Prostate gland (tissue), 2 donors: ENCODE results near the gene COMMD9. TPM values are rescaled to one million over a fixed set of nuclear protein-coding genes. Genes with fewer than 3 reads are reported as not detected.

Experiments used
- DNase-seq: peaks from one replicate; pipeline ENCODE4 v3.0.0-alpha.2; 2019; ENCODE audit warnings: low spot score
- H3K27ac ChIP-seq, 2 donors: fragments of 200-600 bp; sonication (generic); 2 replicates each; pipeline ENCODE4 v1.5.1; 2017 to 2019
- H3K27me3 ChIP-seq: fragments of 200-600 bp; sonication (generic); replicated peaks from 2 replicates; pipeline ENCODE4 v1.5.1; 2019; ENCODE audit not compliant: insufficient read depth
- H3K36me3 ChIP-seq, 2 donors: fragments of 200-600 bp; sonication (generic); 1 replicate in 1 of 2; 2 replicates in 1 of 2; pipeline versions ENCODE4 v1.5.1 to v1.8.1; 2017 to 2019
- H3K4me1 ChIP-seq: fragments of 200-600 bp; sonication (generic); replicated peaks from 2 replicates; pipeline ENCODE4 v1.5.1; 2019
- H3K4me3 ChIP-seq, 2 donors: fragments of 200-600 bp; sonication (generic); 2 replicates each; pipeline ENCODE4 v1.5.1; 2017 to 2019
- H3K9me3 ChIP-seq: fragments of 200-600 bp; sonication (generic); 2 replicates; pipeline ENCODE4 v1.5.1; 2017
- POLR2A ChIP-seq: fragments of 450-650 bp; IDR thresholded peaks from one replicate; pipeline ENCODE4 v1.6.1; 2016; ENCODE audit warnings: antibody characterized with exemption, mild to moderate bottlenecking
- POLR2AphosphoS5 ChIP-seq: sonication (generic); formaldehyde crosslinking; IDR thresholded peaks from one replicate; pipeline ENCODE4 v1.6.1; 2017; ENCODE audit warnings: antibody characterized with exemption
- WGBS: methylation state at CpG from one replicate; pipeline ENCODE4 v1.1.5; 2018; 5-methylcytosine and 5-hydroxymethylcytosine counted together
- intact Hi-C: fragments of 100-400 bp; cut with DNase I; formaldehyde crosslinking; loops from one replicate; pipeline ENCODE4 v1.14.2; 2022
- total RNA-seq, 2 donors: library from RNA; depleted of rRNA; stranded (reverse); fragments of >200 nt; gene quantifications; one replicate each; pipeline ENCODE4 v1.1.0, GENCODE V29; 2016
- TF ChIP-seq, protein P1 (sequence below), 4 experiments: fragments of 200-600 bp in 2 of 4; fragments of 450-650 bp in 2 of 4; sonication (generic) in 2 of 4; IDR thresholded peaks; 1 replicate in 3 of 4; 2 replicates in 1 of 4; pipeline ENCODE4 v1.5.1; 2016 to 2019; ENCODE audit warnings: antibody characterized with exemption in 4 of 4, mild to moderate bottlenecking in 2 of 4, moderate library complexity in 2 of 4

COMMD9 gene
- total RNA-seq, 2 donors from 2014 or later, result 34.3 to 40.4 TPM

DNA sequence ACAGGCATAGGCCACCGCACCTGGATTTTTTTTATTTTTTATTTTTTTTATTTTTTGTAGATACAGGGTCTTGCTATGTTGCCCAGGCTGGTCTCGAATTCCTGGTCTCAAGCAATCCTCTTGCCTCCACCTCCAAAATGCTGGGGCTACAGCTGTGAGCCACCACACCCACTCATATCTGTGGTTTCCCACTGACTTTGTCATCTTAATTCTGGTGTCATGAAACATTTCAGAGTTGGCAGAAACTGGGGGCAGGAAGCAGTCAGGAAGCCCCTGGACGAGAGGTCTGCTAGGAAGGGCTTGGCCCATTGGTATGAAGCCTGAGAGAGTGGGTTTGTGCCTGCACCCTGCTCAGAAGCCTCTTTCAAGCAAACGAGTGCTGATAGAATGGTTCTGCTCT is 49.1 kb downstream of the COMMD9 start:
- Histone ChIP-seq H3K27ac (no peak overlapping the region), H3K36me3 (no peaks in the 10 kb centered on the region), H3K9me3 (no peaks in the 10 kb centered on the region), H3K27me3 (no peaks in the 10 kb centered on the region), H3K4me3 (no peak overlapping the region), H3K4me1 (no peaks in the 10 kb centered on the region)
- intact Hi-C loops, result no loop called here
- TF ChIP-seq POLR2AphosphoS5 (no peak), POLR2A (no peak)
- TF ChIP-seq, protein P1, sequence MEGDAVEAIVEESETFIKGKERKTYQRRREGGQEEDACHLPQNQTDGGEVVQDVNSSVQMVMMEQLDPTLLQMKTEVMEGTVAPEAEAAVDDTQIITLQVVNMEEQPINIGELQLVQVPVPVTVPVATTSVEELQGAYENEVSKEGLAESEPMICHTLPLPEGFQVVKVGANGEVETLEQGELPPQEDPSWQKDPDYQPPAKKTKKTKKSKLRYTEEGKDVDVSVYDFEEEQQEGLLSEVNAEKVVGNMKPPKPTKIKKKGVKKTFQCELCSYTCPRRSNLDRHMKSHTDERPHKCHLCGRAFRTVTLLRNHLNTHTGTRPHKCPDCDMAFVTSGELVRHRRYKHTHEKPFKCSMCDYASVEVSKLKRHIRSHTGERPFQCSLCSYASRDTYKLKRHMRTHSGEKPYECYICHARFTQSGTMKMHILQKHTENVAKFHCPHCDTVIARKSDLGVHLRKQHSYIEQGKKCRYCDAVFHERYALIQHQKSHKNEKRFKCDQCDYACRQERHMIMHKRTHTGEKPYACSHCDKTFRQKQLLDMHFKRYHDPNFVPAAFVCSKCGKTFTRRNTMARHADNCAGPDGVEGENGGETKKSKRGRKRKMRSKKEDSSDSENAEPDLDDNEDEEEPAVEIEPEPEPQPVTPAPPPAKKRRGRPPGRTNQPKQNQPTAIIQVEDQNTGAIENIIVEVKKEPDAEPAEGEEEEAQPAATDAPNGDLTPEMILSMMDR (IDR thresholded peaks at IDR 0.05), result no peak
- DNase-seq, result no peak
- WGBS, result 87% methylated on average over 4 of the region's 4 CpGs

- H3K27me3 ChIP-seq, result no peaks in the 10 kb centered on the region
- WGBS, result 81% methylated on average over 3 of the region's 3 CpGs
- intact Hi-C loops, result no loop called here
- H3K27ac ChIP-seq, result no peak overlapping the region
- H3K9me3 ChIP-seq, result no peaks in the 10 kb centered on the region
- DNase-seq, result no peak
- no peaks in the 10 kb centered on the region for H3K4me1 ChIP-seq
- TF ChIP-seq POLR2AphosphoS5, result no peak
- TF ChIP-seq, protein P1 (IDR thresholded peaks at IDR 0.05), result no peak
- no peak for TF ChIP-seq POLR2A
- H3K4me3 ChIP-seq, result no peak overlapping the region
- H3K36me3 ChIP-seq, result no peaks in the 10 kb centered on the region
Measured at GRCh38 chr11:36239636-36240035, 49.6 kb downstream of the COMMD9 start.

- no peaks in the 10 kb centered on the region for H3K9me3 ChIP-seq
- no peak for TF ChIP-seq POLR2AphosphoS5
- H3K4me3 ChIP-seq, result no peak overlapping the region
- WGBS, result 68% methylated on average over 1 of the region's 1 CpG
- H3K27me3 ChIP-seq, result no peaks in the 10 kb centered on the region
- no peak for DNase-seq
- H3K4me1 ChIP-seq, result no peaks in the 10 kb centered on the region
- no peak overlapping the region for H3K27ac ChIP-seq
- H3K36me3 ChIP-seq, result no peaks in the 10 kb centered on the region
- intact Hi-C loops, result no loop called here
Measured at GRCh38 chr11:36238881-36239280, 50.3 kb downstream of the COMMD9 start.

DNA sequence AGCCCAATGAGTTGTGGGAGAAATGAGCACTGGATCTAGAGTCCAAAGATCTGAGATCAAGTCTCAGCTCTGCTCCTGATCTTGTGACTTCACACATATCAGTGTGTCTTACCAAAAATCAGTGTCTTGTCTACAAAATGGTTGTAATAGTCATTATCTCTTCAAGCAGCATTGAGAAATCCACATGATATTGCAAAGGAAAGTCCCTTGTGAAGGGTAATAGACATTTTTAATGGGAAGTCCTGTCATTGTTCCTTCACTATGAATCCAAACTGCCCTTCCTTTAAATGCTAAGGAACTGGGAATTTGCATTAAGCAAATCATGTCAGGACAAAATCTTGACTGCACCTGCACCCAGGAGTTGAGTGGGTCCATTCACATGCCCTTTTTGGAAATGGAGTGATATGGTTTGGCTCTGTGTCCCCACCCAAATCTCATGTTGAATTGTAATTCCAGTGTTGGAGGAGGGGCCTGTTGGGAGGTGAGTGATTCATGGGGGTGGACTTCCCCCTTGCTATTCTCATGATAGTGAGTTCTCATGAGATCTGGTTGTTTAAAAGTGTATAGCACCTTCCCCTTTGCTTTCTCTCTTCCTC is 51.1 kb downstream of the COMMD9 start:
- intact Hi-C loops, result no loop called here
- no peaks in the 10 kb centered on the region for H3K4me1 ChIP-seq
- no peak overlapping the region for H3K4me3 ChIP-seq
- H3K9me3 ChIP-seq, result no peaks in the 10 kb centered on the region
- no peaks in the 10 kb centered on the region for H3K27me3 ChIP-seq
- H3K36me3 ChIP-seq, result no peaks in the 10 kb centered on the region
- no peak overlapping the region for H3K27ac ChIP-seq
- no peak for DNase-seq
- TF ChIP-seq POLR2A, result no peak

- intact Hi-C loops, result no loop called here
- Histone ChIP-seq H3K27me3 (no peaks in the 10 kb centered on the region), H3K4me3 (no peak overlapping the region), H3K27ac (no peak overlapping the region), H3K36me3 (no peaks in the 10 kb centered on the region), H3K4me1 (no peaks in the 10 kb centered on the region), H3K9me3 (no peaks in the 10 kb centered on the region)
- no peak for DNase-seq
- TF ChIP-seq POLR2A, result no peak
- TF ChIP-seq, protein P1 (IDR thresholded peaks at IDR 0.05), result no peak
Measured at GRCh38 chr11:36237391-36237790, 51.8 kb downstream of the COMMD9 start.

DNA sequence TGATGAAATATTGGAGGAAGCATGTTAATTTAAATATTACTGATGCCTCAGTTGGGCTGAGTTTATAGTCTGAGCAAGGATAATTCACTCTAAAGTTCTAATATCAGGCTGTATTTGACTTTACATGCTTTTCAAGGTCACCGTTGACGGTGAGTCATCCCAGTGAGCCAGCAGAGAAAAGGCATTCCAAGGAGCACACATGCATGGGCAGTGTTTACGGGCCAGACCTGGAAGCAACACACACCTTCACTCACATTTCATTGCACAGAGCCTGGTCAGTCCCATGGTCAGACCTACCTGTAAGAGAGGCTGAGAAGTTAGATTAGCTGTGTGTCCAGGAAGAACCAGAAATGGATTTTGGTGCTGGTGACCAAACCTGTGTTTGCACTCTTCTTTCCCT is 53.5 kb downstream of the COMMD9 start:
- intact Hi-C loops, result no loop called here
- 82% methylated on average over 3 of the region's 3 CpGs for WGBS
- Histone ChIP-seq H3K36me3 (no peaks in the 10 kb centered on the region), H3K4me3 (no peak overlapping the region), H3K27ac (no peak overlapping the region), H3K9me3 (no peaks in the 10 kb centered on the region), H3K27me3 (no peaks in the 10 kb centered on the region), H3K4me1 (no peaks in the 10 kb centered on the region)
- TF ChIP-seq, protein P1 (IDR thresholded peaks at IDR 0.05), result no peak
- TF ChIP-seq POLR2A, result no peak
- no peak for TF ChIP-seq POLR2AphosphoS5
- no peak for DNase-seq
